SK-N-SH (cell line): ENCODE data around the gene CD3D. TPM values are rescaled to one million over a fixed set of nuclear protein-coding genes. Genes with fewer than 3 reads are reported as not detected.

ENCODE experiments used
- CTCF ChIA-PET: fragments of 300-600, 350-600 bp; formaldehyde crosslinking; extraction: SDS; loops from one replicate; lab custom pipeline; 2021; lab: Yijun Ruan, JAX
- POLR2A ChIA-PET: fragments of 350-600 bp; sonication (Branson Sonifier 250); formaldehyde crosslinking; extraction: SDS; loops from one replicate; lab custom pipeline; 2020; ENCODE audit warnings: antibody characterized with exemption, inconsistent platforms; lab: Yijun Ruan, JAX
- DNase-seq: peaks from one replicate; pipeline ENCODE4 v3.0.0; 2012
- H2AFZ ChIP-seq: fragments of 200-600 bp; sonication (generic); 2 replicates; pipeline ENCODE4 v1.8.1; 2016; ENCODE audit warnings: antibody characterized with exemption, mild to moderate bottlenecking, low read depth
- H3F3A ChIP-seq: fragments of 200-600 bp; sonication (generic); replicated peaks from 2 replicates; pipeline ENCODE3; 2016; ENCODE audit warnings: antibody characterized with exemption, mild to moderate bottlenecking; ENCODE audit not compliant: insufficient read depth
- H3K27ac ChIP-seq, 2 experiments: fragments of 200-500 bp in 1 of 2; fragments of 200-600 bp in 1 of 2; sonication (Bioruptor generic) in 1 of 2; sonication (generic), shearing (Covaris generic) in 1 of 2; 2 replicates each; pipeline versions ENCODE4 v1.5.1 to v1.6.1; 2014 to 2016; ENCODE audit warnings: low read depth in 2 of 2, inconsistent platforms in 1 of 2, low read length in 1 of 2, mild to moderate bottlenecking in 1 of 2, mixed read lengths in 1 of 2
- H3K27me3 ChIP-seq: fragments of 200-600 bp; sonication (generic), shearing (Covaris generic); 2 replicates; pipeline ENCODE4 v1.6.1; 2016; ENCODE audit warnings: mixed run types; ENCODE audit not compliant: insufficient read depth
- H3K36me3 ChIP-seq, 2 experiments: fragments of 200-500 bp in 1 of 2; fragments of 200-600 bp in 1 of 2; sonication (Bioruptor generic) in 1 of 2; sonication (generic) in 1 of 2; replicated peaks in 1 of 2; 2 replicates each; pipeline versions ENCODE3 to v1.5.1; 2014 to 2016; ENCODE audit warnings: low read length in 1 of 2, mild to moderate bottlenecking in 1 of 2; ENCODE audit not compliant: insufficient read depth in 2 of 2, control insufficient read depth in 1 of 2
- H3K4me1 ChIP-seq, 2 experiments: fragments of 200-500 bp in 1 of 2; fragments of 200-600 bp in 1 of 2; sonication (Bioruptor generic) in 1 of 2; sonication (generic), shearing (Covaris generic) in 1 of 2; 2 replicates each; pipeline versions ENCODE4 v1.5.1 to v1.6.1; 2014 to 2016; ENCODE audit warnings: low read depth in 1 of 2, low read length in 1 of 2, mixed run types in 1 of 2; ENCODE audit not compliant: insufficient read depth in 2 of 2, control insufficient read depth in 1 of 2
- H3K4me2 ChIP-seq: fragments of 200-600 bp; sonication (generic), shearing (Covaris generic); 2 replicates; pipeline ENCODE4 v1.6.1; 2017; ENCODE audit warnings: mixed run types
- H3K4me3 ChIP-seq, 2 experiments: fragments of 200-500 bp in 1 of 2; fragments of 200-600 bp in 1 of 2; sonication (Bioruptor generic) in 1 of 2; sonication (generic), shearing (Covaris generic) in 1 of 2; 2 replicates each; pipeline versions ENCODE4 v1.5.1 to v1.8.1; 2014 to 2016; ENCODE audit warnings: low read depth in 2 of 2, inconsistent platforms in 1 of 2, low read length in 1 of 2, mild to moderate bottlenecking in 1 of 2, mixed read lengths in 1 of 2, moderate library complexity in 1 of 2
- H3K79me2 ChIP-seq: fragments of 200-600 bp; sonication (generic); 2 replicates; pipeline ENCODE4 v1.8.1; 2017; ENCODE audit warnings: mild to moderate bottlenecking; ENCODE audit not compliant: insufficient read depth
- H3K9ac ChIP-seq: fragments of 200-600 bp; sonication (generic); 2 replicates; pipeline ENCODE4 v1.6.1; 2017; ENCODE audit warnings: mixed run types
- H3K9me2 ChIP-seq: fragments of 200-600 bp; sonication (generic); 2 replicates; pipeline ENCODE4 v1.6.1; 2017; ENCODE audit warnings: mixed run types
- H3K9me3 ChIP-seq: fragments of 200-600 bp; sonication (generic); 2 replicates; pipeline ENCODE4 v1.6.1; 2017; ENCODE audit warnings: mixed run types, mild to moderate bottlenecking, moderate library complexity
- H4K20me1 ChIP-seq: fragments of 200-600 bp; sonication (generic); 2 replicates; pipeline ENCODE4 v1.6.1; 2017; ENCODE audit warnings: mild to moderate bottlenecking, mixed run types; ENCODE audit not compliant: insufficient read depth
- ELF1 ChIP-seq: IDR thresholded peaks from 2 replicates; pipeline ENCODE4 v1.4.0; 2012
- EZH2phosphoT487 ChIP-seq: fragments of 200-600 bp; sonication (generic); IDR thresholded peaks from 2 replicates; pipeline ENCODE4 v1.6.1; 2017; ENCODE audit warnings: low read depth, mixed run types, mild to moderate bottlenecking, antibody characterized with exemption, moderate library complexity, borderline replicate concordance
- FOSL2 ChIP-seq: IDR thresholded peaks from 2 replicates; pipeline ENCODE4 v1.4.0; 2012; ENCODE audit warnings: low read depth, mild to moderate bottlenecking, moderate library complexity, borderline replicate concordance
- FOXJ3 ChIP-seq: sonication (generic); formaldehyde crosslinking; IDR thresholded peaks from 2 replicates; pipeline ENCODE4 v1.5.1; 2020; ENCODE audit warnings: mild to moderate bottlenecking, missing genetic modification reagents
- IRF3 ChIP-seq: fragments of 150-350 bp; IDR thresholded peaks from 2 replicates; pipeline ENCODE4 v1.6.1; 2016; ENCODE audit warnings: mild to moderate bottlenecking, low read depth, low read length
- MXI1 ChIP-seq: IDR thresholded peaks from 2 replicates; pipeline ENCODE4 v1.6.1; 2012; ENCODE audit warnings: mild to moderate bottlenecking, low read depth, low read length, improper control_type of control experiment
- RAD21 ChIP-seq: IDR thresholded peaks from 2 replicates; pipeline ENCODE4 v1.6.1; 2012; ENCODE audit warnings: mild to moderate bottlenecking, low read length
- REST ChIP-seq: IDR thresholded peaks from 2 replicates; pipeline ENCODE4 v1.6.1; 2012; ENCODE audit warnings: mild to moderate bottlenecking, low read depth, low read length, moderate library complexity
- SIN3A ChIP-seq: IDR thresholded peaks from 2 replicates; pipeline ENCODE4 v1.6.1; 2012; ENCODE audit warnings: low read depth, mild to moderate bottlenecking, low read length, moderate library complexity, borderline replicate concordance
- SMC3 ChIP-seq: IDR thresholded peaks from 2 replicates; pipeline ENCODE4 v1.6.1; 2012; ENCODE audit warnings: low read depth, low read length, improper control_type of control experiment
- TCF12 ChIP-seq: IDR thresholded peaks from 2 replicates; pipeline ENCODE4 v1.4.0; 2012
- TEAD4 ChIP-seq: IDR thresholded peaks from 2 replicates; pipeline ENCODE4 v1.4.0; 2012; ENCODE audit warnings: mild to moderate bottlenecking, borderline replicate concordance; ENCODE audit not compliant: insufficient read depth
- WGBS: methylation state at CpG from one replicate; pipeline ENCODE4 v1.1.6; 2017; ENCODE audit warnings: low lambda C conversion rate; 5-methylcytosine and 5-hydroxymethylcytosine counted together
- polyA plus RNA-seq, 3 experiments: library from polyadenylated mRNA; depleted of rRNA; stranded (reverse); fragments of >200 nt; gene quantifications; 2 replicates each; pipeline ENCODE4 v1.2.3, GENCODE V29; 2012
- TF ChIP-seq, protein P1 (sequence below): IDR thresholded peaks from 2 replicates; pipeline ENCODE4 v1.4.0; 2012; ENCODE audit warnings: low read depth
- TF ChIP-seq, protein P2 (sequence below): fragments of 200-600 bp; sonication (generic); IDR thresholded peaks from 2 replicates; pipeline ENCODE4 v1.6.1; 2017; ENCODE audit warnings: antibody characterized with exemption, mild to moderate bottlenecking, moderate library complexity

Gene CD3D
- polyA plus RNA-seq, 1 of the 3 experiments (the other 2 are of a cell fraction), result 0.44 TPM

- H3K4me2 ChIP-seq, result no peak overlapping the region
- H3F3A ChIP-seq, result no peaks in the 10 kb centered on the region
- no peaks in the 10 kb centered on the region for H3K36me3 ChIP-seq
- DNase-seq, result no peak
- no peak overlapping the region for H3K4me3 ChIP-seq
- no peaks in the 10 kb centered on the region for H3K9me2 ChIP-seq
- CTCF ChIA-PET, result interaction anchor here (1.2 kb wide), 1 partner anchor 14 kb away, joined by 3 read pairs; no protein-coding TSS in a partner anchor
- no peak for TF ChIP-seq RAD21
- TF ChIP-seq MXI1, result no peak
- TF ChIP-seq SIN3A, result no peak
- TF ChIP-seq FOXJ3 (CRISPR knock-in tag), result no peak
- no peak for TF ChIP-seq IRF3
- no peak for TF ChIP-seq REST
- TF ChIP-seq SMC3, result no peak
- TF ChIP-seq EZH2phosphoT487, result no peak
- TF ChIP-seq TEAD4, result no peak
- TF ChIP-seq ELF1, result no peak
- TF ChIP-seq FOSL2, result no peak
- TF ChIP-seq, protein P1, sequence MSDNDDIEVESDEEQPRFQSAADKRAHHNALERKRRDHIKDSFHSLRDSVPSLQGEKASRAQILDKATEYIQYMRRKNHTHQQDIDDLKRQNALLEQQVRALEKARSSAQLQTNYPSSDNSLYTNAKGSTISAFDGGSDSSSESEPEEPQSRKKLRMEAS, result no peak
- TF ChIP-seq, protein P2, sequence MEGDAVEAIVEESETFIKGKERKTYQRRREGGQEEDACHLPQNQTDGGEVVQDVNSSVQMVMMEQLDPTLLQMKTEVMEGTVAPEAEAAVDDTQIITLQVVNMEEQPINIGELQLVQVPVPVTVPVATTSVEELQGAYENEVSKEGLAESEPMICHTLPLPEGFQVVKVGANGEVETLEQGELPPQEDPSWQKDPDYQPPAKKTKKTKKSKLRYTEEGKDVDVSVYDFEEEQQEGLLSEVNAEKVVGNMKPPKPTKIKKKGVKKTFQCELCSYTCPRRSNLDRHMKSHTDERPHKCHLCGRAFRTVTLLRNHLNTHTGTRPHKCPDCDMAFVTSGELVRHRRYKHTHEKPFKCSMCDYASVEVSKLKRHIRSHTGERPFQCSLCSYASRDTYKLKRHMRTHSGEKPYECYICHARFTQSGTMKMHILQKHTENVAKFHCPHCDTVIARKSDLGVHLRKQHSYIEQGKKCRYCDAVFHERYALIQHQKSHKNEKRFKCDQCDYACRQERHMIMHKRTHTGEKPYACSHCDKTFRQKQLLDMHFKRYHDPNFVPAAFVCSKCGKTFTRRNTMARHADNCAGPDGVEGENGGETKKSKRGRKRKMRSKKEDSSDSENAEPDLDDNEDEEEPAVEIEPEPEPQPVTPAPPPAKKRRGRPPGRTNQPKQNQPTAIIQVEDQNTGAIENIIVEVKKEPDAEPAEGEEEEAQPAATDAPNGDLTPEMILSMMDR, result no peak
- no peak for TF ChIP-seq TCF12
- H4K20me1 ChIP-seq, result no peaks in the 10 kb centered on the region
- H3K27ac ChIP-seq, result no peak overlapping the region
- H3K9me3 ChIP-seq, result no peaks in the 10 kb centered on the region
- no peaks in the 10 kb centered on the region for H3K4me1 ChIP-seq
- POLR2A ChIA-PET, result interaction anchor here (0.6 kb wide), 1 partner anchor 61 kb away, joined by 3 read pairs; no protein-coding TSS in a partner anchor
- no peak overlapping the region for H2AFZ ChIP-seq
- WGBS, result under 1% methylated on average over 7 of the region's 7 CpGs
- H3K79me2 ChIP-seq, result no peaks in the 10 kb centered on the region
- no peaks in the 10 kb centered on the region; the same call in 1 of the 2 replicates for H3K27me3 ChIP-seq
- H3K9ac ChIP-seq, result no peak overlapping the region
Observed at GRCh38 chr11:118338637-118339061, 3.9 kb downstream of the CD3D start.
